ENCODE measurements around the gene PRAME.

DNA sequence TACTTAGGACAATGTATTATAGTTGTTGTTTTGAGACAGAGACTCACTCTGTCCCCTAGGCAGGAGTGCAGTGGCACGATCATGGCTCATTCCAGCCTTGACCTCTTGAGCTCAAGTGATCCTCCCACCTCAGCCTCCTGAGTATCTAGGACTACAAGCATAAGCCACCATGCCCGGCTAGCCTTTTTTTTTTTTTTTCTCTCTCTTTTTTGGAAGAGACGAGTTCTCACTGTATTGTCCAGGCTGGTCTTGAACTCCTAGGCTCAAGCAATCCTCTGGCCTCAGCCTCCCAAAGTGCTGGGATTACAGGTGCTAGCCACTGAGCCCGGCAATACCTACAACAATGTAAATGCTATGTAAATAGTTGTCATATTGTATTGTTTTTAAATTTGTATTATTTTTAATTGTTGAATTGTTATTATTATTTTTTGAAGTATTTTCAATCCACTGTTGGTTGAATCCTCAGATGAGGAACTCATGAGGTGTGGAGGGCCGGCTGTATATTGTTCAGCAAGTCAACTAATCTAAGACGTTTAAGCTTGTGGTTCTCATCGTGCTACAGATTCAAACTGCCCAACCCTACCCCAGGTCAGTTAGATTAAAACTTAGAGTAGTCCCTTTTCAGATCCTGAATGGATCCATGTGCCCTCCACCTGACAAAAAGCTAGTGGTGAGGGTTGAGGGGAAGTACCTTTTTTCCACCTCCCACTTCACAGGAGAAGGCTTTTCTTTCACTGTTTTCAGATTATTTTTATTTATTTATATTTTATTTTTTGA is 27.1 kb downstream of the PRAME start:
- no peak for TF ChIP-seq PHF8 (CRISPR knock-in tag; IDR thresholded peaks at IDR 0.05)
- no peak for TF ChIP-seq HCFC1 (IDR thresholded peaks at IDR 0.05; ENCODE audit: low read depth, low read length)
- no peak for TF ChIP-seq NFYB (CRISPR knock-in tag; IDR thresholded peaks at IDR 0.05)
- no peak for TF ChIP-seq ZNF580 (CRISPR knock-in tag; IDR thresholded peaks at IDR 0.05; ENCODE audit: borderline replicate concordance, low read depth)

All from HepG2 (cell line).